MCF 10A (cell line): ENCODE results near the gene IRF4. TPM values are rescaled to one million over a fixed set of nuclear protein-coding genes. Genes with fewer than 3 reads are reported as not detected.

Experiments used
- BruUV-seq: library from RNA; stranded (reverse); fragments of 400-500 nt; replicated peaks from 2 replicates; lab custom pipeline; 2021; lab: Mats Ljungman, UMichigan
- CTCF ChIA-PET: fragments of 300-600 bp; sonication (Branson Sonifier 250); formaldehyde crosslinking; extraction: SDS; loops from one replicate; lab custom pipeline; 2021; ENCODE audit warnings: antibody characterized with exemption, inconsistent platforms; lab: Yijun Ruan, JAX
- POLR2A ChIA-PET: fragments of 300-600, 350-650 bp; sonication (Branson Sonifier 250); formaldehyde crosslinking; extraction: SDS; loops from one replicate; lab custom pipeline; 2020; ENCODE audit warnings: antibody characterized with exemption, inconsistent platforms; lab: Yijun Ruan, JAX
- DNase-seq: peaks from one replicate; pipeline ENCODE4 v3.0.0-alpha.2; 2018; ENCODE audit not compliant: unreplicated experiment
- H3K27ac Mint-ChIP-seq: one replicate; pipeline ENCODE4 v1.8.0; 2022; ENCODE audit warnings: mild to moderate bottlenecking, low read depth, mixed read lengths; ENCODE audit not compliant: unreplicated experiment
- H3K27me3 Mint-ChIP-seq: one replicate; pipeline ENCODE4 v1.8.0; 2022; ENCODE audit warnings: mixed read lengths; ENCODE audit not compliant: insufficient read depth, unreplicated experiment
- H3K36me3 Mint-ChIP-seq: one replicate; pipeline ENCODE4 v1.8.0; 2022; ENCODE audit warnings: mild to moderate bottlenecking, moderate library complexity, mixed read lengths; ENCODE audit not compliant: insufficient read depth, unreplicated experiment
- H3K4me1 Mint-ChIP-seq: one replicate; pipeline ENCODE4 v1.8.0; 2022; ENCODE audit warnings: mixed read lengths; ENCODE audit not compliant: insufficient read depth, unreplicated experiment
- H3K4me3 Mint-ChIP-seq: one replicate; pipeline ENCODE4 v1.8.0; 2022; ENCODE audit warnings: mild to moderate bottlenecking, moderate library complexity, mixed read lengths; ENCODE audit not compliant: unreplicated experiment
- H3K9me3 Mint-ChIP-seq: one replicate; pipeline ENCODE4 v1.8.0; 2022; ENCODE audit warnings: mixed read lengths; ENCODE audit not compliant: unreplicated experiment
- CTCF ChIP-seq: fragments of 200-600 bp; IDR thresholded peaks from one replicate; pipeline ENCODE4 v1.8.0; 2022; ENCODE audit warnings: antibody characterized with exemption, mild to moderate bottlenecking; ENCODE audit not compliant: unreplicated experiment
- intact Hi-C: fragments of 100-400 bp; cut with micrococcal nuclease; formaldehyde crosslinking; loops from 2 replicates; pipeline ENCODE4 v1.14.1; 2022
- total RNA-seq: library from RNA; stranded (reverse); gene quantifications from 2 replicates; pipeline ENCODE4 v1.2.3, GENCODE V29; 2022

Gene IRF4
- total RNA-seq, 1 experiment from 2014 or later, result not detected

GRCh38 chr6:379410-380181, 12.0 kb upstream of the IRF4 start:
- ChIA-PET CTCF (interaction anchor here (0.7 kb wide), 1 partner anchor 598 kb away, joined by 3 read pairs; no protein-coding TSS in a partner anchor), POLR2A (no interaction called here)
- H3K4me1 Mint-ChIP-seq, result peaks cover 10% of the 10 kb centered on the region
- no peak overlapping the region for H3K4me3 Mint-ChIP-seq
- BruUV-seq, result no TSS peak
- H3K27ac Mint-ChIP-seq, result no peak overlapping the region
- TF ChIP-seq CTCF, result no peak
- no peaks in the 10 kb centered on the region for H3K9me3 Mint-ChIP-seq
- DNase-seq, result peak; percentile 28
- intact Hi-C loops, result loop anchor here (10.0 kb wide), 1 partner anchor 85 kb away; the partner anchor contains the start of gene DUSP22
- no peaks in the 10 kb centered on the region for H3K36me3 Mint-ChIP-seq
- peaks cover 7% of the 10 kb centered on the region for H3K27me3 Mint-ChIP-seq

GRCh38 chr6:380234-381218, 11.0 kb upstream of the IRF4 start:
- Mint-ChIP-seq H3K9me3 (no peaks in the 10 kb centered on the region), H3K4me3 (no peak overlapping the region), H3K27me3 (no peaks in the 10 kb centered on the region), H3K4me1 (peaks cover 10% of the 10 kb centered on the region), H3K27ac (no peak overlapping the region), H3K36me3 (no peaks in the 10 kb centered on the region)
- ChIA-PET CTCF (interaction anchor here (0.7 to 0.9 kb wide), 2 partner anchors 211 to 597 kb away, joined by 3 read pairs; no protein-coding TSS in a partner anchor), POLR2A (interaction anchor here (1.0 kb wide), 1 partner anchor 48 kb away, joined by 4 read pairs; no protein-coding TSS in a partner anchor)
- BruUV-seq, result no TSS peak
- intact Hi-C loops, result loop anchor here (10.0 kb wide), 1 partner anchor 86 kb away; the partner anchor contains the start of gene DUSP22
- DNase-seq, result no peak
- no peak for TF ChIP-seq CTCF

- CTCF ChIA-PET, result interaction anchor here (0.7 to 0.9 kb wide), 2 partner anchors 70 to 213 kb away, joined by 3 read pairs; no protein-coding TSS in a partner anchor
- Mint-ChIP-seq H3K27ac (no peak overlapping the region), H3K9me3 (no peaks in the 10 kb centered on the region), H3K36me3 (no peaks in the 10 kb centered on the region), H3K27me3 (no peaks in the 10 kb centered on the region), H3K4me1 (peaks cover 11% of the 10 kb centered on the region), H3K4me3 (no peak overlapping the region)
- intact Hi-C loops, result loop anchor here (10.0 kb wide), 1 partner anchor 87 kb away; the partner anchor contains the start of gene DUSP22
- BruUV-seq, result no TSS peak
- POLR2A ChIA-PET, result interaction anchor here (1.6 kb wide), 1 partner anchor 88 kb away, joined by 3 read pairs; no protein-coding TSS in a partner anchor
- no peak for DNase-seq
- no peak for TF ChIP-seq CTCF
These were observed 9.7 kb upstream of the IRF4 start for GRCh38 chr6:381742-382461.
